Transverse colon (tissue), 4 donors: ENCODE data around the gene STK17A. TPM values are rescaled to one million over a fixed set of nuclear protein-coding genes. Genes with fewer than 3 reads are reported as not detected.
A peak's percentile ranks its signal among the peaks of the same experiment; 100 is the strongest.
"Not testable (repeated sequence)": the region's sequence is repeated elsewhere in the genome, so short reads cannot be mapped to it uniquely, and the experiment has no call there.

Experiments
- DNase-seq: peaks from one replicate; pipeline ENCODE4 v3.0.0-alpha.2; 2019
- H3K27ac ChIP-seq, 4 donors: fragments of 200-600 bp; sonication (generic); 2 replicates each; pipeline ENCODE4 v1.5.1; 2016 to 2018; ENCODE audit warnings: inconsistent platforms in 4 of 4
- H3K27me3 ChIP-seq: fragments of 200-600 bp; sonication (generic); 2 replicates; pipeline ENCODE4 v1.5.1; 2017; ENCODE audit warnings: inconsistent platforms
- H3K36me3 ChIP-seq, 4 donors: fragments of 200-600 bp; sonication (generic); 2 replicates each; pipeline ENCODE4 v1.5.1; 2017 to 2019; ENCODE audit warnings: inconsistent platforms in 4 of 4
- H3K4me1 ChIP-seq, 4 donors: fragments of 200-600 bp; sonication (generic); 2 replicates each; pipeline ENCODE4 v1.5.1; 2017 to 2020; ENCODE audit warnings: inconsistent platforms in 4 of 4
- H3K4me3 ChIP-seq, 4 donors: fragments of 200-600 bp; sonication (generic); 1 replicate in 1 of 4; 2 replicates in 3 of 4; pipeline versions ENCODE4 v1.5.1 to v1.6.1; 2017 to 2019; ENCODE audit warnings: inconsistent platforms in 4 of 4
- H3K9me3 ChIP-seq, 2 donors: fragments of 200-600 bp; sonication (generic); 2 replicates each; pipeline ENCODE4 v1.5.1; 2017 to 2019; ENCODE audit warnings: inconsistent platforms in 2 of 2
- EP300 ChIP-seq: sonication (generic); formaldehyde crosslinking; IDR thresholded peaks from one replicate; pipeline ENCODE4 v1.6.1; 2017; ENCODE audit warnings: antibody characterized with exemption, low read depth
- POLR2A ChIP-seq: fragments of 450-650 bp; IDR thresholded peaks from one replicate; pipeline ENCODE4 v1.6.1; 2016; ENCODE audit warnings: antibody characterized with exemption, mild to moderate bottlenecking, moderate library complexity
- POLR2AphosphoS5 ChIP-seq, 3 donors: sonication (generic); formaldehyde crosslinking; IDR thresholded peaks; one replicate each; pipeline ENCODE4 v1.6.1; 2016; ENCODE audit warnings: antibody characterized with exemption in 3 of 3
- WGBS, 2 donors: methylation state at CpG; one replicate each; pipeline ENCODE4 v1.1.5; 2018; ENCODE audit warnings: low coverage in 1 of 2; 5-methylcytosine and 5-hydroxymethylcytosine counted together
- in situ Hi-C, 4 donors: fragments of 200-750 bp; cut with MboI; loops; one replicate each; pipeline versions ENCODE4 v1.15.0 to v1.15.1; 2017; ENCODE audit warnings: low sequenced_read_pairs in 3 of 4, low pct_ligation_motif_present in 1 of 4, low pct_unique_long_range_greater_than_20kb in 1 of 4
- intact Hi-C: fragments of 100-400 bp; cut with DNase I; formaldehyde crosslinking; loops from one replicate; pipeline ENCODE4 v1.15.1; 2023; ENCODE audit warnings: low total_unique reads
- total RNA-seq, 4 donors: library from RNA; depleted of rRNA; stranded (reverse); fragments of >200 nt; gene quantifications; one replicate each; pipeline ENCODE4 v1.1.0, GENCODE V29; 2016
- TF ChIP-seq, protein P1 (sequence below), 5 experiments: fragments of 200-600 bp in 3 of 5; fragments of 450-650 bp in 2 of 5; sonication (generic) in 3 of 5; IDR thresholded peaks; 1 replicate in 2 of 5; 2 replicates in 3 of 5; pipeline ENCODE4 v1.5.1; 2016 to 2017; ENCODE audit warnings: antibody characterized with exemption in 5 of 5, inconsistent platforms in 3 of 5, mild to moderate bottlenecking in 2 of 5, moderate library complexity in 1 of 5

The STK17A gene
- total RNA-seq, 4 donors from 2014 or later, result 6.0 to 35.7 (median 26.4) TPM

DNA sequence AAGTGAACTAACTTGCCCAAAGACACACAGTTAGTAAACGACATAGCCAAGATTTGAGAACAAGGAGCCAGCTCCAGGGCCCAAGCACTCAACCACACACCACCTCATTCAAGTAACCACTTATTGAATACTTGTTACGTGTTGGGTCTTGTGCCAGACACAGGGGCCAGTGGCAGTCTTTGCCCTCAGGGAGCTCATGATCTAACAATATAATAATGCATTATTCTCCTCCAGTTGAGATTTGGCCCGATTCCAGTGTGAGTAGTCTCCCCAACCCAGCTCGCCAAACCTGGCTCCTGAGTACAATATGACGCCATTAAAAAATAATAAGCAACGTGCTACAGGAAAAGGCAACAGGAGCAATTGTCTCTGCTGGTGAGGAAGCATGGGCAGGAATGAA, 14.4 kb upstream of the STK17A start:
- in situ Hi-C loops, result loop anchor here in 1 of 4 donors (25.0 kb wide), 1 partner anchor 269 kb away; no protein-coding TSS in a partner anchor
- Histone ChIP-seq H3K36me3 (no peaks in the 10 kb centered on the region), H3K9me3 (no peaks in the 10 kb centered on the region), H3K4me1 (no peaks in the 10 kb centered on the region), H3K27ac (no peak overlapping the region), H3K27me3 (peaks cover 4% of the 10 kb centered on the region), H3K4me3 (no peak overlapping the region)
- no peak for DNase-seq
- WGBS, 2 donors, result 80 to 85% methylated on average over 6 of the region's 6 CpGs
- TF ChIP-seq POLR2A (no peak), EP300 (no peak), POLR2AphosphoS5 (IDR thresholded peaks at IDR 0.05) (no peak)
- TF ChIP-seq, protein P1, sequence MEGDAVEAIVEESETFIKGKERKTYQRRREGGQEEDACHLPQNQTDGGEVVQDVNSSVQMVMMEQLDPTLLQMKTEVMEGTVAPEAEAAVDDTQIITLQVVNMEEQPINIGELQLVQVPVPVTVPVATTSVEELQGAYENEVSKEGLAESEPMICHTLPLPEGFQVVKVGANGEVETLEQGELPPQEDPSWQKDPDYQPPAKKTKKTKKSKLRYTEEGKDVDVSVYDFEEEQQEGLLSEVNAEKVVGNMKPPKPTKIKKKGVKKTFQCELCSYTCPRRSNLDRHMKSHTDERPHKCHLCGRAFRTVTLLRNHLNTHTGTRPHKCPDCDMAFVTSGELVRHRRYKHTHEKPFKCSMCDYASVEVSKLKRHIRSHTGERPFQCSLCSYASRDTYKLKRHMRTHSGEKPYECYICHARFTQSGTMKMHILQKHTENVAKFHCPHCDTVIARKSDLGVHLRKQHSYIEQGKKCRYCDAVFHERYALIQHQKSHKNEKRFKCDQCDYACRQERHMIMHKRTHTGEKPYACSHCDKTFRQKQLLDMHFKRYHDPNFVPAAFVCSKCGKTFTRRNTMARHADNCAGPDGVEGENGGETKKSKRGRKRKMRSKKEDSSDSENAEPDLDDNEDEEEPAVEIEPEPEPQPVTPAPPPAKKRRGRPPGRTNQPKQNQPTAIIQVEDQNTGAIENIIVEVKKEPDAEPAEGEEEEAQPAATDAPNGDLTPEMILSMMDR (IDR thresholded peaks at IDR 0.05), result no peak
- intact Hi-C loops, result no loop called here

- no peak for TF ChIP-seq EP300
- TF ChIP-seq, protein P1 (IDR thresholded peaks at IDR 0.05), result no peak
- no peak for TF ChIP-seq POLR2A
- TF ChIP-seq POLR2AphosphoS5 (IDR thresholded peaks at IDR 0.05), result no peak
- 87% methylated on average over 3 to 4 of the region's 4 CpGs for WGBS, 2 donors
- no peak for DNase-seq
- H3K36me3 ChIP-seq, result no peaks in the 10 kb centered on the region
- H3K4me1 ChIP-seq, result no peaks in the 10 kb centered on the region
- H3K27me3 ChIP-seq, result no peaks in the 10 kb centered on the region
- no peaks in the 10 kb centered on the region for H3K9me3 ChIP-seq
- no peak overlapping the region for H3K4me3 ChIP-seq
- no peak overlapping the region for H3K27ac ChIP-seq
- intact Hi-C loops (no loop called here), in situ Hi-C loops (loop anchor here in 1 of 4 donors (25.0 kb wide), 1 partner anchor 268 kb away; no protein-coding TSS in a partner anchor)
Measured at GRCh38 chr7:43569424-43569823, 13.5 kb upstream of the STK17A start.

GRCh38 chr7:43570688-43571365, 12.1 kb upstream of the STK17A start:
- H3K36me3 ChIP-seq, result no peaks in the 10 kb centered on the region
- DNase-seq, result no peak
- intact Hi-C loops (loop anchor here (5.0 kb wide), 1 partner anchor 261 kb away; no protein-coding TSS in a partner anchor), in situ Hi-C loops (loop anchor here in 1 of 4 donors (25.0 kb wide), 1 partner anchor 266 kb away; no protein-coding TSS in a partner anchor)
- H3K27me3 ChIP-seq, result no peaks in the 10 kb centered on the region
- no peak for TF ChIP-seq POLR2A
- no peak for TF ChIP-seq POLR2AphosphoS5 (IDR thresholded peaks at IDR 0.05)
- H3K4me3 ChIP-seq, result no peak overlapping the region
- H3K4me1 ChIP-seq, result no peaks in the 10 kb centered on the region
- 88 to 95% methylated on average over 4 of the region's 4 CpGs for WGBS, 2 donors
- no peak overlapping the region for H3K27ac ChIP-seq
- H3K9me3 ChIP-seq, result no peaks in the 10 kb centered on the region

- H3K27me3 ChIP-seq, result no peaks in the 10 kb centered on the region
- TF ChIP-seq, protein P1 (IDR thresholded peaks at IDR 0.05), result no peak
- TF ChIP-seq EP300 (no peak), POLR2AphosphoS5 (IDR thresholded peaks at IDR 0.05) (no peak), POLR2A (no peak)
- no peaks in the 10 kb centered on the region for H3K9me3 ChIP-seq
- no peaks in the 10 kb centered on the region for H3K4me1 ChIP-seq
- 0 to 16% methylated on average over 1 of the region's 1 CpG for whole genome bisulfite sequencing, 2 donors
- peak; percentile 25 for DNase-seq
- in situ Hi-C loops (loop anchor here in 1 of 4 donors (25.0 kb wide), 1 partner anchor 265 kb away; no protein-coding TSS in a partner anchor), intact Hi-C loops (loop anchor here (5.0 kb wide), 1 partner anchor 260 kb away; no protein-coding TSS in a partner anchor)
- H3K4me3 ChIP-seq, result no peak overlapping the region
- H3K27ac ChIP-seq, result no peak overlapping the region
- H3K36me3 ChIP-seq, result no peaks in the 10 kb centered on the region
Measured at GRCh38 chr7:43572516-43573049, 10.3 kb upstream of the STK17A start.

GRCh38 chr7:43573832-43574231, 9.1 kb upstream of the STK17A start:
- H3K9me3 ChIP-seq, H3K4me3 ChIP-seq, H3K27me3 ChIP-seq, DNase-seq, H3K36me3 ChIP-seq, H3K4me1 ChIP-seq, H3K27ac ChIP-seq: not testable (repeated sequence)
- in situ Hi-C loops, result loop anchor here in 1 of 4 donors (25.0 kb wide), 1 partner anchor 263 kb away; no protein-coding TSS in a partner anchor
- 88 to 95% methylated on average over 1 to 2 of the region's 2 CpGs for WGBS, 2 donors
- intact Hi-C loops, result loop anchor here (5.0 kb wide), 1 partner anchor 258 kb away; no protein-coding TSS in a partner anchor
